ENCODE measurements around the gene ZSCAN5B. TPM values are rescaled to one million over a fixed set of nuclear protein-coding genes. Genes with fewer than 3 reads are reported as not detected.

ZSCAN5B gene
- total RNA-seq, 5 donors from 2014 or later (not counting 1 experiment from before 2014, with no cell fraction given): not detected

DNA sequence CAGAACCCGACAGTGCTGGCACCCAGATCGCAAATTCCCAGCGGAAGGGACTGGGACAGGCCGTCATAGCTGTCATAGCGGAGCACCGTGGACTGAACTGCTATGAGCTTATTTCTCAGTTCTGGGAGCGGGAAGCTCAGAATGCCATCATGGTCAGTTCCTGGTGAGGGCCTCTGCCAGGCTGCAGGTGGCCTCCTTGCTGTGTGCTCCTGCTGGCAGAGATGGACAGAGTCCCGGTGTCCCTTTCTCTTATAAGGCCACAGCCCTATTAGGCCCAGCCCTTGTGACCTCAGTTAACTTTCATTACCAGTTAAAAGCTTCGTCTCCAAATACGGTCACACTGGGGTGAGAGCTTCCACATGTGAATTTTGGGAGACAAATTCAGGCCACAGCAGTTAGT, 51.9 kb downstream of the ZSCAN5B start:
- no peaks in the 10 kb centered on the region for H3K9me3 Mint-ChIP-seq
- ChIA-PET POLR2A (no interaction called here), CTCF (interaction anchor here in 1 of 2 donors (0.5 kb wide), 1 partner anchor 959 kb away, joined by 3 read pairs; no protein-coding TSS in a partner anchor)
- Histone ChIP-seq H3K36me3 (ENCODE audit: control insufficient read depth in 2 of 2, extremely low read depth in 1 of 2, insufficient read depth in 1 of 2, low read length in 1 of 2) (peaks cover 3 to 12% of the 10 kb centered on the region in 2 donors), H3K27me3 (replicated peaks in 1 of 2; ENCODE audit: control insufficient read depth in 2 of 2, extremely low read depth in 1 of 2, insufficient read depth in 2 of 2, low read length in 1 of 2) (no peaks in the 10 kb centered on the region), H3K27ac (ENCODE audit: low read length) (no peak overlapping the region), H3K4me1 (ENCODE audit: control insufficient read depth in 1 of 2, extremely low read depth in 1 of 2, insufficient read depth in 2 of 2, low read length in 2 of 2) (peaks cover 11 to 29% of the 10 kb centered on the region in 2 experiments), H3K9me3 (no peaks in the 10 kb centered on the region), H3K4me3 (ENCODE audit: control insufficient read depth in 1 of 2, extremely low read depth in 1 of 2, low read length in 1 of 2) (no peak overlapping the region)
- peaks cover 27 to 43% (median 31%) of the 10 kb centered on the region in 3 donors for H3K4me1 Mint-ChIP-seq
- H3K4me3 Mint-ChIP-seq: no peak overlapping the region
- WGBS (ENCODE audit: insufficient coverage): 93% methylated on average over 9 of the region's 10 CpGs
- H3K27me3 Mint-ChIP-seq: no peaks in the 10 kb centered on the region
- DNase-seq (no peak), ATAC-seq (replicated peaks in 1 of 4) (no peak)
- H3K27ac Mint-ChIP-seq: no peak overlapping the region
- peaks cover 16% of the 10 kb centered on the region for H3K36me3 Mint-ChIP-seq

DNA sequence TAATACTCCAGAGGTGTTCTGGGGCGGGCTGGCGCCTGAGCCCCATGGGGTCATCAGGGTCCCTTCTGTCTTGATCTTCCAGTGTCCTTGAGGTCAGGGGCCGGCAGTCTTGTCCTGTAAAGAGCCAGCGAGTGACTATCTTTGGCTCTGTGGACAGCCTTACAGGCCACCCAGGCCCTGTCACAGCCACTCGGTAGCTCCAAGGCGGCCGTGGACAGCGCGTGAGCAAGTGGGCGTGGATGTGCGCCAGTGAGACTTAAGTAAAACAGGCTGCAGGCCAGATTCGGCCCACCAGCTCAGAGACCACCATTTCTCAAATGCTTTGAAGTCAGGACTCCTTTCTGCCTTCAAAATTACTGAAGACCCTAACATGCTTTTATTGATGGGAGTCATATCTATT, 52.8 kb downstream of the ZSCAN5B start:
- H3K4me3 ChIP-seq (ENCODE audit: control insufficient read depth in 1 of 2, extremely low read depth in 1 of 2, low read length in 1 of 2): no peak overlapping the region
- H3K27ac Mint-ChIP-seq: no peak overlapping the region
- peaks cover 34 to 46% (median 35%) of the 10 kb centered on the region in 3 donors for H3K4me1 Mint-ChIP-seq
- POLR2A ChIA-PET: no interaction called here
- 94% methylated on average over 9 of the region's 12 CpGs for WGBS (ENCODE audit: insufficient coverage)
- no peak for DNase-seq
- H3K4me3 Mint-ChIP-seq: no peak overlapping the region
- no peaks in the 10 kb centered on the region for H3K27me3 Mint-ChIP-seq
- H3K27me3 ChIP-seq (replicated peaks in 1 of 2; ENCODE audit: control insufficient read depth in 2 of 2, extremely low read depth in 1 of 2, insufficient read depth in 2 of 2, low read length in 1 of 2): no peaks in the 10 kb centered on the region
- H3K4me1 ChIP-seq (ENCODE audit: control insufficient read depth in 1 of 2, extremely low read depth in 1 of 2, insufficient read depth in 2 of 2, low read length in 2 of 2): peaks cover 14 to 36% of the 10 kb centered on the region in 2 experiments
- H3K36me3 ChIP-seq (ENCODE audit: control insufficient read depth in 2 of 2, extremely low read depth in 1 of 2, insufficient read depth in 1 of 2, low read length in 1 of 2): peaks cover 2 to 9% of the 10 kb centered on the region in 2 donors
- CTCF ChIA-PET: no interaction called here
- no peaks in the 10 kb centered on the region for H3K9me3 ChIP-seq
- ATAC-seq (replicated peaks in 1 of 4): no peak
- H3K9me3 Mint-ChIP-seq: no peaks in the 10 kb centered on the region
- H3K36me3 Mint-ChIP-seq: peaks cover 11% of the 10 kb centered on the region
- H3K27ac ChIP-seq (ENCODE audit: low read length): no peak overlapping the region

DNA sequence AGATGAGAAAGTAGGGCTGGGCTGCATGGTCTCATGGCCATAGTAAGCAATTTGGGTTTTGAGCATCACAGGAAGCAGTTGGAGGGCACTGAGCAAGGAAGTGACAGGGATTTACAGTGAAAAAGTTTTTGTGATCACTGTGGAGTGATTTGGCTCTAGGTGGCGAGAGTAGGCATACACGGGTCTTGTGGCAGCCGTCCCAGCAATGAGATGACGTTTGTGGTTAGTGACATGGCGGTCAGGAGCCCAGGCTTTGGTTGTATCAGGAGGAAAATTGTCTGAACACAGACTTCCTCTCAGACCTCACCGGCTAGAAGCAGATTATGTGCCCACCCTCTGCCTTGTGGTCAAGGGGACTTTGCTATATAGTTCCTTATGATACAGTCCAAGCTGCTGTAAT, 53.2 kb downstream of the ZSCAN5B start:
- H3K9me3 ChIP-seq: no peaks in the 10 kb centered on the region
- ChIA-PET POLR2A (no interaction called here), CTCF (no interaction called here)
- Mint-ChIP-seq H3K36me3 (peaks cover 6% of the 10 kb centered on the region), H3K27ac (peak overlapping the region in 1 of 2 donors; percentile 75), H3K4me3 (peak overlapping the region in 1 of 3 donors; percentile 22), H3K27me3 (no peaks in the 10 kb centered on the region), H3K9me3 (no peaks in the 10 kb centered on the region), H3K4me1 (peaks cover 37 to 51% (median 38%) of the 10 kb centered on the region in 3 donors)
- H3K27ac ChIP-seq (ENCODE audit: low read length): no peak overlapping the region
- no CpG with 5 or more reads among the region's 6 CpGs for WGBS (ENCODE audit: insufficient coverage)
- H3K36me3 ChIP-seq (ENCODE audit: control insufficient read depth in 2 of 2, extremely low read depth in 1 of 2, insufficient read depth in 1 of 2, low read length in 1 of 2): peaks cover 0 to 9% of the 10 kb centered on the region in 2 donors
- no peak overlapping the region for H3K4me3 ChIP-seq (ENCODE audit: control insufficient read depth in 1 of 2, extremely low read depth in 1 of 2, low read length in 1 of 2)
- DNase-seq (no peak), ATAC-seq (replicated peaks in 1 of 4) (no peak)
- H3K27me3 ChIP-seq (replicated peaks in 1 of 2; ENCODE audit: control insufficient read depth in 2 of 2, extremely low read depth in 1 of 2, insufficient read depth in 2 of 2, low read length in 1 of 2): no peaks in the 10 kb centered on the region
- peaks cover 16 to 38% of the 10 kb centered on the region in 2 experiments for H3K4me1 ChIP-seq (ENCODE audit: control insufficient read depth in 1 of 2, extremely low read depth in 1 of 2, insufficient read depth in 2 of 2, low read length in 2 of 2)

DNA sequence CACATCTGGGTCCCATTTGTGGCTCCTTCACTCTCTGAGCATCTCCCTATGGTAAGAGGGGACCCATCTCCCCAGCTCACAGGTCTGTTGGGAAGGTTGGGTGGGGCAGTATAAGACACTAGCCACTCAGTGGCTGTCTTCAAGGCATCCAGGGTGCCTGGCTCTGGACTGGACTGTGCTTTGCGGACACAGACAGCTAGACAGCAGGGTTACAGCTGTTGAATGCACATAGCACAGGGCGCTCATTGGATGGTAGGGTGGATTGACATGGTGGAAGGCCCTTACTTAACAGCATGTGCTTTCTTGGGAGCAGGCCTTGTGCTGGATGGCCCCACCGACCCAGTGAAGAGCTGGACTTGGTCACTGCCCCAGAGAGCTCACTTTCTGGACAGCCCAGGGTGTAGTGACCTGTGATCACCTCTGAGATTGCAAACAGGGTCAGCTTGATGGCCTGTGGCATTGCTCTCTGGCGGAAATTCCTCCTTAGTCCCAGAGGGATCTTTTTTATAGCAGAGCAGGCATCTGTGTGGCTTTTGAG, 54.6 kb downstream of the ZSCAN5B start:
- 94% methylated on average over 4 of the region's 4 CpGs for WGBS (ENCODE audit: insufficient coverage)
- Mint-ChIP-seq H3K9me3 (no peaks in the 10 kb centered on the region), H3K27me3 (no peaks in the 10 kb centered on the region), H3K27ac (peak overlapping the region in 1 of 2 donors; percentile 58), H3K36me3 (no peaks in the 10 kb centered on the region), H3K4me3 (peak overlapping the region in 2 of 3 donors; percentile 31 to 89), H3K4me1 (peaks cover 38 to 55% (median 40%) of the 10 kb centered on the region in 3 donors)
- Histone ChIP-seq H3K36me3 (ENCODE audit: control insufficient read depth in 2 of 2, extremely low read depth in 1 of 2, insufficient read depth in 1 of 2, low read length in 1 of 2) (peaks cover 0 to 9% of the 10 kb centered on the region in 2 donors), H3K27me3 (replicated peaks in 1 of 2; ENCODE audit: control insufficient read depth in 2 of 2, extremely low read depth in 1 of 2, insufficient read depth in 2 of 2, low read length in 1 of 2) (no peaks in the 10 kb centered on the region), H3K27ac (ENCODE audit: low read length) (no peak overlapping the region), H3K4me1 (ENCODE audit: control insufficient read depth in 1 of 2, extremely low read depth in 1 of 2, insufficient read depth in 2 of 2, low read length in 2 of 2) (peaks cover 16 to 38% of the 10 kb centered on the region in 2 experiments), H3K9me3 (no peaks in the 10 kb centered on the region), H3K4me3 (ENCODE audit: control insufficient read depth in 1 of 2, extremely low read depth in 1 of 2, low read length in 1 of 2) (no peak overlapping the region)
- DNase-seq (no peak), ATAC-seq (replicated peaks in 1 of 4) (no peak)
- ChIA-PET POLR2A (no interaction called here), CTCF (interaction anchor here in 1 of 2 donors (0.7 kb wide), 1 partner anchor 38 kb away, joined by 3 read pairs; no protein-coding TSS in a partner anchor)

DNA sequence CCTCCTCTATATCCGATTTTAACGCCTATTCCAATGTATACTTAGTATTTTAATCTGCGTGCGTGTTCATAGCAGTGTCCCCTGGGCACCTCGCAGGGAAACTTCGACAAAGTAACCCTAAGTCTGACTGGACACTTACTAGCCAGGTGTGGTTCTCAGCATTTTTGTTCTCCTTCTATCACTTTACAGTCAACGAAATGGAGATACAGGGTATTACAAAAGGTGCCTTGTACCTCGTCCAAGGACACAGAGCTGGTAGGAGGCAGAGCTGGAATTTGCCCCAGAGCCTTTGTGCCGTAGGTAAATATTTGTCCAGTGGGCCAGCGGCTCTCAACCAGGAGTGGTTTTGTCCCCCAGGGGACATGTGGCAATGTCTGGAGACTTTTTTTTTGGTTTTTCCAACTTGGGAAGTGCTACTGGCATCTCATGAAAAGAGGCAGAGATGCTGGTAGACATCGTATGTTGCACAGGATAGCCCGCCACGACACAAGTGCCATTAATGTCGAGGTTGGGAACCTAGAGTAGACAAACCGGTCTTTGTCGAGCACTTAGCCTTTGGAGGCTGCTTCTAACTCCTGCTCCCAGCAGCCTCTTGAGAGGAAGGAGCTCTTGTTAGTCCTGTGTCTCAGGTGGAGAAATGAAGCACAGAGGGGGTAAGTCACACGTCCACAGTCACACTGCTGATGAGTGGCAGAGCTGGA, 55.3 kb downstream of the ZSCAN5B start:
- Histone ChIP-seq H3K9me3 (no peaks in the 10 kb centered on the region), H3K27ac (ENCODE audit: low read length) (peak overlapping the region; percentile 39), H3K4me1 (ENCODE audit: control insufficient read depth in 1 of 2, extremely low read depth in 1 of 2, insufficient read depth in 2 of 2, low read length in 2 of 2) (peaks cover 16 to 38% of the 10 kb centered on the region in 2 experiments), H3K4me3 (ENCODE audit: control insufficient read depth in 1 of 2, extremely low read depth in 1 of 2, low read length in 1 of 2) (peak overlapping the region; percentile 61 to 86), H3K27me3 (replicated peaks in 1 of 2; ENCODE audit: control insufficient read depth in 2 of 2, extremely low read depth in 1 of 2, insufficient read depth in 2 of 2, low read length in 1 of 2) (no peaks in the 10 kb centered on the region), H3K36me3 (ENCODE audit: control insufficient read depth in 2 of 2, extremely low read depth in 1 of 2, insufficient read depth in 1 of 2, low read length in 1 of 2) (peaks cover 0 to 3% of the 10 kb centered on the region in 2 donors)
- Mint-ChIP-seq H3K4me3 (peak overlapping the region; percentile 72 to 89 (median 81)), H3K36me3 (no peaks in the 10 kb centered on the region), H3K9me3 (no peaks in the 10 kb centered on the region), H3K27ac (peak overlapping the region; percentile 57 to 81), H3K4me1 (peaks cover 38 to 55% (median 40%) of the 10 kb centered on the region in 3 donors), H3K27me3 (no peaks in the 10 kb centered on the region)
- ATAC-seq (replicated peaks in 1 of 4) (no peak), DNase-seq (no peak)
- 74% methylated on average over 10 of the region's 17 CpGs for WGBS (ENCODE audit: insufficient coverage)
- POLR2A ChIA-PET: interaction anchor here in 1 of 2 donors (0.5 kb wide), 1 partner anchor 21 kb away, joined by 5 read pairs; the partner anchor contains the start of gene ZNF787
- CTCF ChIA-PET: interaction anchor here (0.5 to 0.9 kb wide), 3 partner anchors 21 to 37 kb away, joined by 3 to 4 read pairs (median 3); partner anchors contain the start of gene ZNF787 (in 1 of the 2)

DNA sequence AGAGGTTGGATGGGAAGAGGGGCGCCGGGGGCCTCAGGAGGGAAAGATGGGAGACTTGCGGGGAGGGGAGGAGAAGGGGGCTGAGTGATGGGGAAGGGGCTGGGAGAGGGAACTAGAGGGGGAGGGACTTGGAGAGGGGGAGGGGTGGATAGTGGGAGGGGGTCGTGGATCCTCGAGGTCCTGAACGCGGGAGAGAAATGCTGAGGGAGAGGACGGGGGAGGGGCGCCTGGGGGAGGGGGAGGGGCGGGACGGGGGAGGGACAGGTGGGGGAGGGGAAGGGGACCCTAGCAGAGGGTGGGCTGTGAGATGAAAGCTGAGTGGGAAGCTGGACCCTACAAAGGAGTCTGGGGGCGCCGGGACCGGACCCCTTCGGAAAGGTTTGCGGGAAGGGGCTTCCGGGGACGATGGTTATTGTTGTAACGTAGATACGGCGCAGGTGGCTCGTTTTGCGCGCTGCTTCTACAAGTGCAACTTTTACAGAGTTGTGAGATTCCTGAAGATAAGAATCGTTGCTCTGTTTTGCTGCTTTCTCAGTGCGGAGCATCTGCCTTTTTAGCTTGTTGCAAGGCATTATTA, 56.1 kb downstream of the ZSCAN5B start:
- peaks cover 0 to 3% of the 10 kb centered on the region in 2 donors for H3K36me3 ChIP-seq (ENCODE audit: control insufficient read depth in 2 of 2, extremely low read depth in 1 of 2, insufficient read depth in 1 of 2, low read length in 1 of 2)
- WGBS (ENCODE audit: insufficient coverage): 0% methylated on average over 7 of the region's 26 CpGs
- H3K27me3 Mint-ChIP-seq: no peaks in the 10 kb centered on the region
- H3K4me3 Mint-ChIP-seq: peak overlapping the region; percentile 72 to 93 (median 89)
- H3K4me1 Mint-ChIP-seq: peaks cover 38 to 55% (median 40%) of the 10 kb centered on the region in 3 donors
- ChIA-PET CTCF (interaction anchor here in 1 of 2 donors (0.5 to 0.9 kb wide), 4 partner anchors 12 to 192 kb away, joined by 3 to 4 read pairs (median 3); partner anchors contain the start of gene ZNF787), POLR2A (interaction anchor here (0.5 to 1.1 kb wide), 3 partner anchors 17 to 21 kb away, joined by 3 to 9 read pairs (median 5); partner anchors contain the start of gene ZNF787 (in 2 of the 2))
- peak overlapping the region; percentile 57 to 81 for H3K27ac Mint-ChIP-seq
- peak overlapping the region; percentile 61 to 86 for H3K4me3 ChIP-seq (ENCODE audit: control insufficient read depth in 1 of 2, extremely low read depth in 1 of 2, low read length in 1 of 2)
- no peaks in the 10 kb centered on the region for H3K9me3 Mint-ChIP-seq
- no peaks in the 10 kb centered on the region for H3K36me3 Mint-ChIP-seq
- H3K9me3 ChIP-seq: no peaks in the 10 kb centered on the region
- H3K27me3 ChIP-seq (replicated peaks in 1 of 2; ENCODE audit: control insufficient read depth in 2 of 2, extremely low read depth in 1 of 2, insufficient read depth in 2 of 2, low read length in 1 of 2): no peaks in the 10 kb centered on the region
- peaks cover 16 to 38% of the 10 kb centered on the region in 2 experiments for H3K4me1 ChIP-seq (ENCODE audit: control insufficient read depth in 1 of 2, extremely low read depth in 1 of 2, insufficient read depth in 2 of 2, low read length in 2 of 2)
- H3K27ac ChIP-seq (ENCODE audit: low read length): peak overlapping the region; percentile 81
- ATAC-seq (replicated peaks in 1 of 4) (no peak), DNase-seq (peak; percentile 13 to 63 (median 45))
